IMR-90 (cell line): Measurements from ENCODE around the gene FNBP1. TPM values are rescaled to one million over a fixed set of nuclear protein-coding genes. Genes with fewer than 3 reads are reported as not detected.
A peak's percentile ranks its signal among the peaks of the same experiment; 100 is the strongest.

Source experiments
- ATAC-seq: fragments of 200-7000 bp; cut with Tn5 transposase; 2 replicates; pipeline ENCODE4 v1.9.1; 2020; ENCODE audit warnings: low read depth, mild to moderate bottlenecking, moderate library complexity
- BruUV-seq: library from RNA; stranded (reverse); fragments of 400-500 nt; replicated peaks from 2 replicates; lab custom pipeline; 2021; lab: Mats Ljungman, UMichigan
- CTCF ChIA-PET: fragments of 300-600 bp; formaldehyde crosslinking; extraction: SDS; loops from one replicate; lab custom pipeline; 2021; ENCODE audit warnings: antibody characterized with exemption; lab: Yijun Ruan, JAX
- POLR2A ChIA-PET: fragments of 300-600 bp; sonication (Branson Sonifier 250); formaldehyde crosslinking; loops from one replicate; lab custom pipeline; 2022; ENCODE audit warnings: antibody characterized with exemption; ENCODE audit not compliant: unreplicated experiment; lab: Charles Lee
- DNase-seq: peaks from one replicate; pipeline ENCODE4 v3.0.0; 2013
- H2AFZ ChIP-seq: replicated peaks from 2 replicates; pipeline ENCODE3; 2013; ENCODE audit warnings: low read length, mild to moderate bottlenecking; ENCODE audit not compliant: poor library complexity
- H2AK5ac ChIP-seq: 2 replicates; pipeline ENCODE4 v1.6.1; 2013; ENCODE audit warnings: low read depth, low read length, inconsistent platforms
- H2AK9ac ChIP-seq: replicated peaks from 2 replicates; pipeline ENCODE3; 2013; ENCODE audit warnings: mild to moderate bottlenecking, low read depth, low read length, moderate library complexity; ENCODE audit not compliant: poor library complexity
- H2BK120ac ChIP-seq: 2 replicates; pipeline ENCODE4 v1.6.1; 2013; ENCODE audit warnings: low read depth, low read length, inconsistent platforms
- H2BK15ac ChIP-seq: 3 replicates; pipeline ENCODE4 v1.6.1; 2013; ENCODE audit warnings: low read depth, low read length, inconsistent platforms
- H2BK20ac ChIP-seq: 2 replicates; pipeline ENCODE4 v1.6.1; 2013; ENCODE audit warnings: low read depth, mild to moderate bottlenecking, inconsistent platforms, low read length, moderate library complexity
- H2BK5ac ChIP-seq: 2 replicates; pipeline ENCODE4 v1.6.1; 2013; ENCODE audit warnings: mild to moderate bottlenecking, low read depth, low read length, inconsistent platforms; ENCODE audit not compliant: poor library complexity, severe bottlenecking
- H3K14ac ChIP-seq: replicated peaks from 2 replicates; pipeline ENCODE4 v1.6.1; 2013; ENCODE audit warnings: low read depth, low read length, inconsistent platforms
- H3K18ac ChIP-seq: 2 replicates; pipeline ENCODE4 v1.6.1; 2013; ENCODE audit warnings: low read depth, low read length, control low read depth
- H3K23ac ChIP-seq: 2 replicates; pipeline ENCODE4 v1.6.1; 2013; ENCODE audit warnings: low read depth, low read length, inconsistent platforms
- H3K27ac ChIP-seq: 2 replicates; pipeline ENCODE4 v1.5.1; 2013; ENCODE audit warnings: mild to moderate bottlenecking, control low read depth, low read length; ENCODE audit not compliant: insufficient read depth
- H3K27me3 ChIP-seq: 2 replicates; pipeline ENCODE4 v1.6.1; 2013; ENCODE audit warnings: low read length; ENCODE audit not compliant: control insufficient read depth, insufficient read depth
- H3K36me3 ChIP-seq: 2 replicates; pipeline ENCODE4 v1.6.1; 2013; ENCODE audit warnings: low read length, mixed read lengths; ENCODE audit not compliant: control insufficient read depth, insufficient read depth
- H3K4ac ChIP-seq: 2 replicates; pipeline ENCODE4 v1.6.1; 2013; ENCODE audit warnings: low read depth, low read length, inconsistent platforms
- H3K4me1 ChIP-seq: 2 replicates; pipeline ENCODE4 v1.6.1; 2013; ENCODE audit warnings: low read length, mixed read lengths; ENCODE audit not compliant: control insufficient read depth, insufficient read depth
- H3K4me2 ChIP-seq: 2 replicates; pipeline ENCODE4 v1.6.1; 2013; ENCODE audit warnings: low read depth, mild to moderate bottlenecking, control low read depth, low read length, moderate library complexity
- H3K4me3 ChIP-seq: 2 replicates; pipeline ENCODE4 v1.5.1; 2013; ENCODE audit warnings: low read depth, mild to moderate bottlenecking, control low read depth, low read length, moderate library complexity; ENCODE audit not compliant: insufficient read depth
- H3K56ac ChIP-seq: 2 replicates; pipeline ENCODE4 v1.6.1; 2013; ENCODE audit warnings: low read length, inconsistent platforms; ENCODE audit not compliant: insufficient read depth; ENCODE audit errors: extremely low read depth
- H3K79me1 ChIP-seq, 2 experiments: 2 replicates each; pipeline ENCODE4 v1.6.1; 2013; ENCODE audit warnings: low read length in 2 of 2, inconsistent platforms in 1 of 2, low read depth in 1 of 2
- H3K9ac ChIP-seq: 2 replicates; pipeline ENCODE4 v1.6.1; 2013; ENCODE audit warnings: low read depth, low read length, control low read depth
- H3K9me1 ChIP-seq: 2 replicates; pipeline ENCODE4 v1.6.1; 2013; ENCODE audit warnings: low read length, inconsistent platforms; ENCODE audit not compliant: insufficient read depth
- H3K9me3 ChIP-seq: 2 replicates; pipeline ENCODE4 v1.6.1; 2013; ENCODE audit warnings: low read length; ENCODE audit not compliant: control insufficient read depth, insufficient read depth
- H4K20me1 ChIP-seq: 2 replicates; pipeline ENCODE4 v1.6.1; 2013; ENCODE audit warnings: low read length, inconsistent platforms; ENCODE audit not compliant: insufficient read depth
- H4K5ac ChIP-seq: 2 replicates; pipeline ENCODE4 v1.6.1; 2013; ENCODE audit warnings: mild to moderate bottlenecking, low read depth, low read length, control low read depth
- H4K8ac ChIP-seq, 2 experiments: 2 replicates each; pipeline ENCODE4 v1.6.1; 2013; ENCODE audit warnings: low read depth in 2 of 2, low read length in 2 of 2, control low read depth in 1 of 2, inconsistent platforms in 1 of 2
- H4K91ac ChIP-seq: 2 replicates; pipeline ENCODE4 v1.6.1; 2013; ENCODE audit warnings: low read depth, low read length, inconsistent platforms; ENCODE audit not compliant: insufficient read depth
- MAZ ChIP-seq: IDR thresholded peaks from 2 replicates; pipeline ENCODE4 v1.6.1; 2012; ENCODE audit warnings: low read depth, mild to moderate bottlenecking, low read length, improper control_type of control experiment, moderate library complexity, borderline replicate concordance
- SMC3 ChIP-seq: fragments of 150-350 bp; IDR thresholded peaks from 2 replicates; pipeline ENCODE4 v1.6.1; 2016; ENCODE audit warnings: low read depth, mild to moderate bottlenecking, antibody characterized with exemption, low read length, moderate library complexity
- WGBS, 2 experiments: methylation state at CpG; one replicate each; pipeline versions ENCODE4 v1.1.5 to v1.1.7; 2013; ENCODE audit warnings: missing lambda C conversion rate in 2 of 2; ENCODE audit not compliant: insufficient read length in 1 of 2; ENCODE audit errors: extremely low coverage in 2 of 2; 5-methylcytosine and 5-hydroxymethylcytosine counted together
- dilution Hi-C: fragments of 300-500 bp; cut with HindIII; formaldehyde crosslinking; loops from one replicate; pipeline ENCODE4 v1.14.3; 2018; ENCODE audit warnings: low sequenced_read_pairs; ENCODE audit not compliant: unreplicated experiment
- in situ Hi-C: fragments of 300-500 bp; cut with MboI; formaldehyde crosslinking; loops from 3 replicates; pipeline ENCODE4 v1.14.3; 2019; ENCODE audit warnings: low sequenced_read_pairs, inconsistent platforms, mixed read lengths
- intact Hi-C: fragments of 100-400 bp; cut with micrococcal nuclease; formaldehyde crosslinking; loops from 2 replicates; pipeline ENCODE4 v1.10.0; 2022
- polyA plus RNA-seq, 3 experiments: library from polyadenylated mRNA; depleted of rRNA; stranded (reverse); fragments of >200 nt; gene quantifications; 2 replicates each; pipeline ENCODE4 v1.2.3, GENCODE V29; 2012; ENCODE audit warnings: low replicate concordance in 1 of 3
- total RNA-seq: library from RNA; depleted of rRNA; stranded (reverse); fragments of >200 nt; gene quantifications from 2 replicates; pipeline ENCODE4 v1.2.3, GENCODE V29; 2012

FNBP1 gene
- total and polyA plus RNA-seq, 2 of the 4 experiments (the other 2 are of a cell fraction): 10.3 to 15.4 TPM

- H3K9ac ChIP-seq: 0 out of 2 replicates have a peak overlapping the region, but pooled peaks have one; percentile 3
- ChIA-PET POLR2A (no interaction called here), CTCF (no interaction called here)
- peak overlapping the region; percentile 73 for H4K91ac ChIP-seq
- no TSS peak for BruUV-seq
- H3K23ac ChIP-seq: peak overlapping the region; percentile 24; the same call in 1 of the 2 replicates
- H2AK5ac ChIP-seq: peak overlapping the region; percentile 67; the same call in 1 of the 2 replicates
- H4K5ac ChIP-seq: peak overlapping the region; percentile 27; the same call in 1 of the 2 replicates
- H3K79me1 ChIP-seq: peaks cover 0 to 3% of the 10 kb centered on the region in 2 experiments; a peak in 1 of 4 replicates
- no peak overlapping the region for H3K18ac ChIP-seq
- peak overlapping the region; percentile 61; the same call in 1 of the 2 replicates for H3K14ac ChIP-seq
- no peaks in the 10 kb centered on the region for H3K9me3 ChIP-seq
- H3K27me3 ChIP-seq: no peaks in the 10 kb centered on the region
- ATAC-seq (peak; percentile 79), DNase-seq (peak; percentile 71)
- H2AK9ac ChIP-seq: peak overlapping the region; percentile 67
- no peak overlapping the region; the same call in 1 of the 2 replicates for H2BK20ac ChIP-seq
- no peak overlapping the region for H3K56ac ChIP-seq
- H3K4me1 ChIP-seq: peaks cover 28% of the 10 kb centered on the region
- no peak overlapping the region for H2BK5ac ChIP-seq
- H3K4me3 ChIP-seq: no peak overlapping the region
- H3K27ac ChIP-seq: no peak overlapping the region
- no peak overlapping the region for H2BK120ac ChIP-seq
- in situ Hi-C loops (loop anchor here (25.0 kb wide), 1 partner anchor 178 kb away; the partner anchor contains the start of gene GPR107), dilution Hi-C loops (no loop called here), intact Hi-C loops (loop anchor here (1.0 to 10.0 kb wide), 4 partner anchors 78 to 350 kb away; partner anchors contain the start of gene FNBP1)
- peaks cover 29% of the 10 kb centered on the region; the same call in 1 of the 2 replicates for H3K36me3 ChIP-seq
- peaks cover 17% of the 10 kb centered on the region for H3K9me1 ChIP-seq
- H3K4me2 ChIP-seq: peak overlapping the region; percentile 87
- H2AFZ ChIP-seq: peak overlapping the region; percentile 90
- no peak overlapping the region for H2BK15ac ChIP-seq
- H4K20me1 ChIP-seq: no peaks in the 10 kb centered on the region
- peak overlapping the region; percentile 79 for H3K4ac ChIP-seq
- peak; percentile 75; the same call in 1 of the 2 replicates for TF ChIP-seq MAZ
- TF ChIP-seq SMC3: no peak
- WGBS, 2 experiments: 5% methylated on average over 4 of the region's 24 CpGs; no CpG with 5 or more reads in 1 of the 2 experiments
- peak overlapping the region; percentile 57 to 91 for H4K8ac ChIP-seq
Observed at GRCh38 chr9:129884220-129885017, 158.6 kb downstream of the FNBP1 start.
